Stimulated activated naive B cell treated with anti-CD40 and anti-IgM and Interleukin-4, amounts not matched to agents 10 μg/mL and 1 μg/mL and 100 μg/mL, for 72 hours (primary cell): ENCODE data around the gene ZNF790.

Experiments
- ATAC-seq, 2 donors: fragments of 150-1000 bp; cut with Tn5 transposase; replicated peaks; 2 replicates each; pipeline ENCODE4 v1.10.0; 2021; ENCODE audit warnings: moderate library complexity in 1 of 2
- DNase-seq: peaks from one replicate; pipeline ENCODE4 v3.0.0; 2021
- H3K27ac Mint-ChIP-seq: one replicate; pipeline ENCODE4 v1.8.0; 2022; ENCODE audit warnings: mild to moderate bottlenecking, mixed read lengths
- H3K27me3 Mint-ChIP-seq, 2 donors: one replicate each; pipeline ENCODE4 v1.8.0; 2022; ENCODE audit warnings: mixed read lengths in 2 of 2
- H3K36me3 Mint-ChIP-seq, 2 donors: one replicate each; pipeline ENCODE4 v1.8.0; 2022; ENCODE audit warnings: mixed read lengths in 2 of 2, mild to moderate bottlenecking in 1 of 2
- H3K4me1 Mint-ChIP-seq, 2 donors: one replicate each; pipeline ENCODE4 v1.8.0; 2022; ENCODE audit warnings: mixed read lengths in 2 of 2, mild to moderate bottlenecking in 1 of 2
- H3K4me3 Mint-ChIP-seq, 2 donors: one replicate each; pipeline ENCODE4 v1.8.0; 2022; ENCODE audit warnings: mild to moderate bottlenecking in 2 of 2, mixed read lengths in 2 of 2, moderate library complexity in 1 of 2
- H3K9me3 Mint-ChIP-seq, 2 donors: one replicate each; pipeline ENCODE4 v1.8.0; 2022; ENCODE audit warnings: mixed read lengths in 2 of 2, mild to moderate bottlenecking in 1 of 2

ZNF790 gene

GRCh38 chr19:36837906-36838783 is at the start of gene ZNF790:
ZNF790 (minus strand) TSS chr19:36838387; CDS start chr19:36825619, 12,768 bp downstream.
- Mint-ChIP-seq H3K27me3 (no peaks in the 10 kb centered on the region), H3K27ac (peak within 1 kb of the TSS; percentile 65), H3K4me3 (peak within 1 kb of the TSS in 1 of 2 donors; percentile 48), H3K4me1 (peaks cover 3 to 16% of the 10 kb centered on the region in 2 donors), H3K36me3 (peaks cover 43 to 48% of the 10 kb centered on the region in 2 donors), H3K9me3 (peaks cover 10 to 12% of the 10 kb centered on the region in 2 donors)
- peak; percentile 94 to 96 for ATAC-seq
- peak; percentile 89 for DNase-seq

DNA sequence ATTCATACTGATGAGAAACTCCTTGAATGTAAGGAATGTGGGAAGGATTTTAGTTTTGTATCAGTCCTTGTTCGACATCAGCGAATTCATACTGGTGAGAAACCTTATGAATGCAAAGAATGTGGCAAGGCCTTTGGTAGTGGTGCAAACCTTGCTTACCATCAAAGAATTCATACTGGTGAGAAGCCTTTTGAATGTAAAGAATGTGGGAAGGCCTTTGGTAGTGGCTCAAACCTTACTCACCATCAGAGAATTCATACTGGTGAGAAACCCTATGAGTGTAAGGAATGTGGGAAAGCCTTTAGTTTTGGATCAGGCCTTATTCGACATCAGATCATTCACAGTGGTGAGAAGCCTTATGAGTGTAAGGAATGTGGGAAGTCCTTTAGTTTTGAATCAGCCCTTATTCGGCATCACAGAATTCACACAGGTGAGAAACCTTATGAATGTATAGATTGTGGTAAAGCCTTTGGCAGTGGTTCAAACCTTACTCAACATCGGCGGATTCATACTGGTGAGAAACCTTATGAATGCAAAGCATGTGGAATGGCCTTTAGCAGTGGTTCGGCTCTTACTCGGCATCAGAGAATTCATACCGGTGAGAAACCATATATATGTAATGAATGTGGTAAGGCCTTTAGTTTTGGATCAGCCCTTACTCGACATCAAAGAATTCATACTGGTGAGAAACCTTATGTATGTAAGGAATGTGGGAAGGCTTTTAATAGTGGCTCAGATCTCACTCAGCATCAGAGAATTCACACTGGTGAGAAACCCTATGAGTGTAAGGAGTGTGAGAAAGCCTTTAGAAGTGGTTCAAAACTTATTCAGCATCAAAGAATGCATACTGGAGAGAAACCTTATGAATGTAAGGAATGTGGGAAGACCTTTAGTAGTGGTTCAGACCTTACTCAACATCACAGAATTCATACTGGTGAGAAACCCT is 39.1 kb upstream of the ZNF790 start:
- no peak overlapping the region for H3K27ac Mint-ChIP-seq
- peaks cover 28 to 34% of the 10 kb centered on the region in 2 donors for H3K9me3 Mint-ChIP-seq
- no peak for DNase-seq
- no peak for ATAC-seq
- H3K36me3 Mint-ChIP-seq: peaks cover 54 to 72% of the 10 kb centered on the region in 2 donors
- no peaks in the 10 kb centered on the region for H3K4me1 Mint-ChIP-seq
- H3K4me3 Mint-ChIP-seq: no peak overlapping the region
- H3K27me3 Mint-ChIP-seq: no peaks in the 10 kb centered on the region

DNA sequence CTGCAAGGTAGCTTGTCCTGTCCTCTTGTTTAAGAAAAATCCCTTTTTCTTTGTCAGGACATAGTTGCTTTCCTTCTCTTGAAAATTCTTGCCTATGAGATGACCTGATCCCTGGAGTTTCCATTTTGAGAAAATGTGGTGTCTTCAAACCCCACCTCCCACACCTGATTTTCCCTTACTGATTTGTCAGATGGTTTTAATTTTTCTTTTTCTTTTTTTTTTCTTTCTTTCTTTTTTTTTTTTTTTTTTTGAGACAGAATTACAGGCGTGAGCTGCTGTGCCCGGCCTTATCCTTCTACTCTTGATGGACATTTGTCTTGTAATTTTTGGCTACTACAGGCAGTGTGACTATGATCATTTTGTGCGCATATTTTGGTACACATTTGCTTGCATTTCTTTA is 13.7 kb upstream of the ZNF790 start:
- H3K27ac Mint-ChIP-seq: no peak overlapping the region
- no peak for DNase-seq
- H3K36me3 Mint-ChIP-seq: peaks cover 33 to 35% of the 10 kb centered on the region in 2 donors
- ATAC-seq: no peak
- H3K9me3 Mint-ChIP-seq: peaks cover 10 to 12% of the 10 kb centered on the region in 2 donors
- H3K4me3 Mint-ChIP-seq: no peak overlapping the region
- peaks cover 3 to 10% of the 10 kb centered on the region in 2 donors for H3K4me1 Mint-ChIP-seq
- H3K27me3 Mint-ChIP-seq: no peaks in the 10 kb centered on the region

DNA sequence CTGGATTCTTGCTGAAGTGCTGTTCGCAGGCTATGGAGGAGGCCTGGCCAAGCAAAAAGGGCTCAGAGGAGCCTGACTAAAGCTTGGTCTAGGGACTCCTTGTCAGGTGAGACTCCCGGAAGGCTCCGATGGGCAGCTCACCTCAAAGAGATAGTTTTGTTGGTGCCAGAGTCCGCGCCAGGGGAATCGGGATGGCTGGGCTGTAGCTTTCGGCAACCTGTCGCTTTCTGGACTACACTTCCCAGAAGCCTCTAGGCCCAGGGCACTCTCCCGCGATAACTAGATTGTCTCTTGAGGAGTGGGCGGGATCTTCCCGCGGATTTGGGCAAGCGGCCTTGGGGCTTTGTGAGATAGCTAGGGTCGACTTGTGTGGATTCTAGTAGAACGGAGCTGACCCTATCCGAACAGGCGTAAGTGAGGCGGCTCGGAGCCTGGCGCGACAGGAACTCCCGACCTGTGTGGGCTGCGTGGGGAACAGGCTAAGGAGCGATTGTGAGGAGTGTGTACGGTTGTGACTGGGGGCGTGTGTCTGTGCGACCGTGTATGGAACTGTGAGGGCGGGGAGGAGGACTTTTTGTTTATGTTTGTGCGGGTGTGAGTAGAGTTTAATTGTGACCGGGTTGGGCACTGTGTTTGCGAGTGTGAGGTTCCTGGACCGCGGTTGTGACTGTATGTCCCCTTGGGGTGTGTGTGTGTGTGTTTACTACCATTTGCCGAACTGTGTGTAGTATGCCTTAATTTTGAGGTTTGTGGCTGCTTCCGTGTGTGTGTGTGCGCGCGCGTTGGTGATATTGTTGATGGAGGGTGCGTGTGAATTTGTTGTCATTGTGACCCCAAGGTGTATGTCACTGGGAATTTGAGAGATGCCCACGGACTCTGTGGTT is 12.6 kb upstream of the ZNF790 start, which contains the start of gene ZNF345:
Gene ZNF345, plus strand, starts transcription at position 318 of the 884 bp plus-strand sequence. CDS start 25,955 bp downstream, outside the sequence.
- ATAC-seq (peak; percentile 82 to 83), DNase-seq (peak; percentile 86)
- Mint-ChIP-seq H3K27ac (no peak within 1 kb of the TSS), H3K36me3 (peaks cover 30 to 34% of the 10 kb centered on the region in 2 donors), H3K27me3 (no peaks in the 10 kb centered on the region), H3K4me3 (no peak within 1 kb of the TSS), H3K4me1 (peaks cover 5 to 10% of the 10 kb centered on the region in 2 donors), H3K9me3 (peaks cover 7 to 8% of the 10 kb centered on the region in 2 donors)

DNA sequence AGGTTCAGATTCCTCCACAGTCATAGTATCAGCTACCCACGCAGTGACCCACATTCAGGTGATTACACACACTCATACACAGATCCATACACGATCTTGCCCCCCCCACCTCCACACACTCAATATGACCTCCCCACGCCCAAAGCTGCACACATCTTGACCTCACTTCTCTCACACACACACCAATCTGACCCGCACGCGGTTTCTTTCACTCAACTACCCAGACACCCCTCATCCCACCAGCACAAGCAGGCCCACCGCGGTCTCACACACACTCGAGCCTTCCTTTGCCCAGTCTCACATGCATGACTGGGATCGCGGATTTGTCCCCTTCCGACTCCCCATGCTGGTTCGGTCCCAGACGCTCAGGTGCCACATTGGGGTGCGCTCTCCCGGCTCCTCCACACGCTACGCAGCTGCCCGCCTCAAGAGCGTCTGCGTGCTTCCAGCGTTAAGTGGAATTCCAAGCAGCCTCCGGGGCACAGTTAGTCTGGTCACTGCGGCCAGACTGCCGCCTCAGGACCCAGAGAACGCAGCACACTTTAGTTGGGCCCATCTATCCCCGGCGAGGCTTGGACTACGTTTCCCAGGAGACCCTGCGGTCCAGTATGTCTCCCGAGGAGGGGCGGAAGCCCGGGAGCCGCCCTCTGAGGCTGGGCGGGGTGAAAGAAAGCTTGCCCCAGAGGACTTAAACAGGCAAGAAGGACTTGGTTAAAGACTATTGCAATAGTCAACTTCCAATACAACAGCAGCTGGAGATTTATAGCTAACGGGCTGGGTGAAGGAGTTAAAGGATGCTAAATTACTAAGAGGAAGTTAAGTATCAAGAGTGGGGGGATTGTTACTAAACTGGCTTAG is 11.7 kb upstream of the ZNF790 start:
- peaks cover 4 to 8% of the 10 kb centered on the region in 2 donors for H3K9me3 Mint-ChIP-seq
- peak; percentile 88 to 92 for ATAC-seq
- peaks cover 33 to 36% of the 10 kb centered on the region in 2 donors for H3K36me3 Mint-ChIP-seq
- H3K4me3 Mint-ChIP-seq: no peak overlapping the region
- no peaks in the 10 kb centered on the region for H3K27me3 Mint-ChIP-seq
- DNase-seq: peak; percentile 89
- H3K27ac Mint-ChIP-seq: no peak overlapping the region
- H3K4me1 Mint-ChIP-seq: peaks cover 5 to 10% of the 10 kb centered on the region in 2 donors

- Mint-ChIP-seq H3K4me1 (peaks cover 5 to 10% of the 10 kb centered on the region in 2 donors), H3K27me3 (no peaks in the 10 kb centered on the region), H3K27ac (no peak overlapping the region), H3K36me3 (peaks cover 33 to 35% of the 10 kb centered on the region in 2 donors), H3K4me3 (no peak overlapping the region), H3K9me3 (peaks cover 4 to 7% of the 10 kb centered on the region in 2 donors)
- DNase-seq (no peak), ATAC-seq (peak; percentile 14 to 16)
These were observed 9.8 kb upstream of the ZNF790 start for GRCh38 chr19:36847968-36848367.

DNA sequence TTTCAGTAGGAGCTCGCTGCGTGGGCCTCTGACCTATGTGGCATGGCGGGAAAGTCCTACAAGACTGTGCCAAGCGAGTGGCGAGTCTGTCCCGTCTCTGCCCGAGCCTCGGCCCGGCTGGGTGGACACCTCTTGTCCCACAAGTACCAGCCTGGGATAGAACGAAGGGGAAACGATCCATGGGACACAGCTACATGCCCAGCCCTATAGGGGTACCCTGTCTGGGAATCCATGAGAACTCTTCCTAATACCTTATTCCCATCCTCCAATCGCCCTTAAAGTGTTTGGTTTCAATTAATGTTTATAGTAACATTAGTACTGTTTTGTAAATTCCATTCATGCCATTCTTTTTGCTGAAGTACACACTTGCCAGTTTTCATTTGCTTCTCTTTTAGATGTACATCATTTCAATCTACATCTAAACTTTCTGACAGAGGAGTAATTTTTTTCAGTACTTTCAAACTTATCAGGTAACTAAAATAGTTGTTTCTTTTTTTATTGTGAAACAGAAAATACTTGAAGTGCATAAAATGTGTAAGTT is 667 bp upstream of the ZNF790 start:
- Mint-ChIP-seq H3K9me3 (peaks cover 6 to 10% of the 10 kb centered on the region in 2 donors), H3K4me1 (peaks cover 3 to 16% of the 10 kb centered on the region in 2 donors), H3K27me3 (no peaks in the 10 kb centered on the region), H3K4me3 (no peak overlapping the region), H3K27ac (peak overlapping the region; percentile 65), H3K36me3 (peaks cover 38 to 46% of the 10 kb centered on the region in 2 donors)
- no peak for ATAC-seq
- DNase-seq: no peak

GRCh38 chr19:36837176-36837905 is 846 bp downstream of the ZNF790 start:
- ATAC-seq (peak; percentile 0 to 3), DNase-seq (no peak)
- Mint-ChIP-seq H3K9me3 (peaks cover 12% of the 10 kb centered on the region in 2 donors), H3K4me3 (no peak overlapping the region), H3K4me1 (peaks cover 3 to 16% of the 10 kb centered on the region in 2 donors), H3K36me3 (peaks cover 44 to 47% of the 10 kb centered on the region in 2 donors), H3K27ac (no peak overlapping the region), H3K27me3 (no peaks in the 10 kb centered on the region)

GRCh38 chr19:36833430-36833829 is 4.8 kb downstream of the ZNF790 start:
- no peak overlapping the region for H3K27ac Mint-ChIP-seq
- DNase-seq (no peak), ATAC-seq (no peak)
- peaks cover 21 to 25% of the 10 kb centered on the region in 2 donors for H3K9me3 Mint-ChIP-seq
- no peaks in the 10 kb centered on the region for H3K4me1 Mint-ChIP-seq
- no peak overlapping the region for H3K4me3 Mint-ChIP-seq
- no peaks in the 10 kb centered on the region for H3K27me3 Mint-ChIP-seq
- H3K36me3 Mint-ChIP-seq: peaks cover 61 to 65% of the 10 kb centered on the region in 2 donors

DNA sequence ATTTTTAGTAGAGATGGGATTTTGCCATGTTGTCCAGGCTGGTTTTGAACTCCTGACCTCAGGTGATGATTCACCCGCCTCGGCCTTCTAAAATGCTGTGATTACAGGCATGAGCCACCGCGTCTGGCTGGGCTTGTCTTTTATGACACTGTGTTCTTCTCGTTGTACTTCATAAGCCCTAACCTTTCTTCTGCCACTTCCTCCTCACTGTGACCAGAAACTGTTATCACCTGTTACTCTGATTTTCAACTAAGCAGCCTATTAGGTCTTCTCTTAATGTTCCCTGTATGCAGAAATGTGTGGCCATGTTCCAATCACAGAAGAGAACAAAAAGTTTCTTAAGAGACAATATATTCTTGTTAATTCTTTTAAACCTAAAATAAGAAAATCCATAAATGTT is 16.4 kb downstream of the ZNF790 start:
- no peaks in the 10 kb centered on the region for H3K4me1 Mint-ChIP-seq
- ATAC-seq: no peak
- H3K4me3 Mint-ChIP-seq: no peak overlapping the region
- H3K36me3 Mint-ChIP-seq: peaks cover 77 to 95% of the 10 kb centered on the region in 2 donors
- H3K27me3 Mint-ChIP-seq: no peaks in the 10 kb centered on the region
- DNase-seq: no peak
- H3K27ac Mint-ChIP-seq: no peak overlapping the region
- peaks cover 14 to 29% of the 10 kb centered on the region in 2 donors for H3K9me3 Mint-ChIP-seq

- Mint-ChIP-seq H3K27me3 (no peaks in the 10 kb centered on the region), H3K36me3 (peaks cover 73 to 95% of the 10 kb centered on the region in 2 donors), H3K4me3 (no peak overlapping the region), H3K4me1 (no peaks in the 10 kb centered on the region), H3K27ac (no peak overlapping the region), H3K9me3 (peaks cover 4 to 16% of the 10 kb centered on the region in 2 donors)
- DNase-seq (no peak), ATAC-seq (no peak)
These were observed 19.0 kb downstream of the ZNF790 start for GRCh38 chr19:36819130-36819630.

DNA sequence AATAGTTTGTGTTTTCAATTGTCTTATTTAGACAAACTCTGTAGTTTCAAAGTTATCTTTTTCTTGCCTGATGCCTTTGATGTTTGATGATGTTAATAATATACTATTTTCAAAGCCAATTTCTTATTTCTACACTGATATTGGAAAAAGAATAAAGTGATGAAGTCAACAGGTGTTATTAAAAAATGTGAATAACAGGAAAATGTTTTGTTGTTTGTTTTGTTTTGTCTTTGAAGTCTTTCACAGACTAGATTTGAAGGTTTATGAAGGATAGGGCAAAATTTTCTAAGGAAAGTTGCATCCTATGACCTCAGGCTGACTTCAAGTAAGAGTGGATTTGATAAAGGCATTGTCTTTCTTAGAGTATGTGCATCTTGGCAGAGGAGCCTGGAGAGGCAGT is 31.2 kb downstream of the ZNF790 start:
- H3K9me3 Mint-ChIP-seq: peaks cover 31 to 34% of the 10 kb centered on the region in 2 donors
- H3K36me3 Mint-ChIP-seq: peaks cover 57 to 82% of the 10 kb centered on the region in 2 donors
- no peak overlapping the region for H3K27ac Mint-ChIP-seq
- no peak for ATAC-seq
- H3K4me3 Mint-ChIP-seq: no peak overlapping the region
- DNase-seq: no peak
- H3K27me3 Mint-ChIP-seq: no peaks in the 10 kb centered on the region
- no peaks in the 10 kb centered on the region for H3K4me1 Mint-ChIP-seq
